Endodermal cell (in vitro differentiated cells): ENCODE data around the gene ANKRD44. TPM values are rescaled to one million over a fixed set of nuclear protein-coding genes. Genes with fewer than 3 reads are reported as not detected.

Experiments
- DNase-seq: peaks from one replicate; pipeline ENCODE4 v3.0.0-alpha.2; 2017
- H3K27ac ChIP-seq: 2 replicates; pipeline ENCODE4 v1.5.1; 2013; ENCODE audit warnings: mild to moderate bottlenecking, low read depth, low read length, moderate library complexity
- H3K27me3 ChIP-seq: 2 replicates; pipeline ENCODE4 v1.6.1; 2013; ENCODE audit warnings: mild to moderate bottlenecking, low read length, moderate library complexity; ENCODE audit not compliant: insufficient read depth, control insufficient read depth, poor library complexity, severe bottlenecking
- H3K36me3 ChIP-seq: 2 replicates; pipeline ENCODE4 v1.7.0; 2013; ENCODE audit warnings: mild to moderate bottlenecking, low read length, moderate library complexity; ENCODE audit not compliant: control insufficient read depth, insufficient read depth
- H3K4me1 ChIP-seq: one replicate; pipeline ENCODE4 v1.7.0; 2013; ENCODE audit warnings: low read length; ENCODE audit not compliant: control insufficient read depth, insufficient read depth
- H3K4me3 ChIP-seq: 2 replicates; pipeline ENCODE4 v1.5.1; 2013; ENCODE audit warnings: mild to moderate bottlenecking, low read length, moderate library complexity
- H3K9ac ChIP-seq: 2 replicates; pipeline ENCODE4 v1.6.1; 2013; ENCODE audit warnings: mild to moderate bottlenecking, low read length, moderate library complexity; ENCODE audit not compliant: poor library complexity, severe bottlenecking; ENCODE audit errors: extremely low read depth
- H3K9me3 ChIP-seq: 2 replicates; pipeline ENCODE4 v1.6.1; 2013; ENCODE audit warnings: mild to moderate bottlenecking, low read length, moderate library complexity; ENCODE audit not compliant: control insufficient read depth
- H3K27ac Mint-ChIP-seq: 2 replicates; pipeline ENCODE4 v1.8.0; 2020; ENCODE audit warnings: mixed read lengths
- H3K27me3 Mint-ChIP-seq: 2 replicates; pipeline ENCODE4 v1.8.0; 2021; ENCODE audit warnings: mild to moderate bottlenecking, mixed read lengths; ENCODE audit not compliant: insufficient read depth
- H3K36me3 Mint-ChIP-seq: 2 replicates; pipeline ENCODE4 v1.8.0; 2020; ENCODE audit warnings: low read depth, mixed read lengths
- H3K4me1 Mint-ChIP-seq: 2 replicates; pipeline ENCODE4 v1.8.0; 2020; ENCODE audit warnings: mixed read lengths
- H3K4me3 Mint-ChIP-seq: 2 replicates; pipeline ENCODE4 v1.8.0; 2020; ENCODE audit warnings: mild to moderate bottlenecking, moderate library complexity, mixed read lengths
- H3K9me3 Mint-ChIP-seq: 2 replicates; pipeline ENCODE4 v1.8.0; 2020; ENCODE audit warnings: mild to moderate bottlenecking, mixed read lengths
- WGBS, 2 experiments: methylation state at CpG; one replicate each; pipeline versions ENCODE4 v1.1.5 to v1.1.7; 2013; ENCODE audit warnings: missing lambda C conversion rate in 2 of 2, mixed read lengths in 1 of 2; ENCODE audit not compliant: insufficient coverage in 1 of 2, insufficient read length in 1 of 2; 5-methylcytosine and 5-hydroxymethylcytosine counted together
- total RNA-seq, 2 donors: library from RNA; stranded (reverse); fragmentation: NEBNext Ultra II Directional in 1 of 2; extraction: Animal tissue kit (Norgen Biotek cat#: 25700) in 1 of 2; gene quantifications; 2 replicates in 1 of 2; 3 replicates in 1 of 2; pipeline ENCODE4 v1.2.1, GENCODE V29; 2021
- TF ChIP-seq, protein P1 (sequence below): fragments of 200-600 bp; sonication (generic); conservative IDR thresholded peaks from 2 replicates; pipeline ENCODE4 v1.5.0; 2021; ENCODE audit warnings: antibody characterized with exemption, mild to moderate bottlenecking

ANKRD44 gene
- total RNA-seq, 2 donors from 2014 or later = 6.2 to 10.6 TPM

DNA sequence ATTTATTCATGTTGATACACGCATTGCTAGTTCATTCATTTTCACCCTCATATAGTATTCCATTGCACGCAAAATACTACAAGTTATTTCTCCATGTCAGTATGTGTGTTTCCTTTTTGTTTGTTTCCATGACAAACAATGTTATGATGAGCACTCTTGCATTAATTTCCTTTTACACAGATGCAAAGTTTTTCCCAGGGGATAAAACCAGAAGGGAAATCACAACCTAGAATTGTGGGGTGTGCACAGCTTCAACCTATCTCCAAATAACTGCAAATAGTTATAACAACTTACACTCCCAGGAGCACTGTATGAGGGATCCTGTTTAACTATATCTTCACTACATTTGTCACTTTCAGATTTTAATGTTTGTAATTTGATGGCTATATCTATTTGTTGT, 87.1 kb downstream of the ANKRD44 start:
- Histone ChIP-seq H3K27me3 (no peaks in the 10 kb centered on the region), H3K4me3 (no peak overlapping the region), H3K4me1 (no peaks in the 10 kb centered on the region), H3K9me3 (no peaks in the 10 kb centered on the region), H3K36me3 (no peaks in the 10 kb centered on the region), H3K9ac (no peak overlapping the region), H3K27ac (no peak overlapping the region)
- H3K9me3 Mint-ChIP-seq = no peaks in the 10 kb centered on the region
- no peak overlapping the region for H3K4me3 Mint-ChIP-seq
- no peak overlapping the region for H3K27ac Mint-ChIP-seq
- DNase-seq = no peak
- H3K27me3 Mint-ChIP-seq = no peaks in the 10 kb centered on the region
- 91% methylated on average over 1 of the region's 2 CpGs; no CpG with 5 or more reads in 1 of the 2 experiments for WGBS, 2 experiments
- TF ChIP-seq, protein P1, sequence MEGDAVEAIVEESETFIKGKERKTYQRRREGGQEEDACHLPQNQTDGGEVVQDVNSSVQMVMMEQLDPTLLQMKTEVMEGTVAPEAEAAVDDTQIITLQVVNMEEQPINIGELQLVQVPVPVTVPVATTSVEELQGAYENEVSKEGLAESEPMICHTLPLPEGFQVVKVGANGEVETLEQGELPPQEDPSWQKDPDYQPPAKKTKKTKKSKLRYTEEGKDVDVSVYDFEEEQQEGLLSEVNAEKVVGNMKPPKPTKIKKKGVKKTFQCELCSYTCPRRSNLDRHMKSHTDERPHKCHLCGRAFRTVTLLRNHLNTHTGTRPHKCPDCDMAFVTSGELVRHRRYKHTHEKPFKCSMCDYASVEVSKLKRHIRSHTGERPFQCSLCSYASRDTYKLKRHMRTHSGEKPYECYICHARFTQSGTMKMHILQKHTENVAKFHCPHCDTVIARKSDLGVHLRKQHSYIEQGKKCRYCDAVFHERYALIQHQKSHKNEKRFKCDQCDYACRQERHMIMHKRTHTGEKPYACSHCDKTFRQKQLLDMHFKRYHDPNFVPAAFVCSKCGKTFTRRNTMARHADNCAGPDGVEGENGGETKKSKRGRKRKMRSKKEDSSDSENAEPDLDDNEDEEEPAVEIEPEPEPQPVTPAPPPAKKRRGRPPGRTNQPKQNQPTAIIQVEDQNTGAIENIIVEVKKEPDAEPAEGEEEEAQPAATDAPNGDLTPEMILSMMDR = no peak
- H3K4me1 Mint-ChIP-seq = peaks cover 9% of the 10 kb centered on the region
- no peaks in the 10 kb centered on the region for H3K36me3 Mint-ChIP-seq

DNA sequence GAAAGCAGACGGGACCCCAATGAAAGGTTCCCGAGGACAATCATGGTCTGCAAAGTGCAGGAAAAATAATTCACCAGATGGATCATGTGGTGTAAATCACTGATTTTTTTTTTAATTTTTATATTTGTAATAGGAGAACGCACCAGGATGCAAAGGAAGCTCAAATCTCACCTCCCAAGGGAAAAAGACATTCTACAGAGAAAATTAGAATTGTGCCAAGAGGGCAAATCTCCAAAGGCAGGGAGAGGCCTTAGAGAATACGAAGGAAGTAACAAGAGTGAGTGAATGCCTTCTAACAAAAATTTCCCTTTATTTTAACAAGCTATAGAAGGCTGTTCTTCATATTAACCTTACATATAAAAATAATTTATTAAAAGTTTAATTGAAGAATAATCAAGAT, 90.9 kb downstream of the ANKRD44 start:
- H3K9me3 ChIP-seq = no peaks in the 10 kb centered on the region
- H3K4me3 ChIP-seq = no peak overlapping the region
- Mint-ChIP-seq H3K36me3 (no peaks in the 10 kb centered on the region), H3K27me3 (no peaks in the 10 kb centered on the region), H3K27ac (no peak overlapping the region), H3K9me3 (no peaks in the 10 kb centered on the region), H3K4me1 (peaks cover 5% of the 10 kb centered on the region), H3K4me3 (no peak overlapping the region)
- no peak overlapping the region for H3K9ac ChIP-seq
- TF ChIP-seq, protein P1 = no peak
- WGBS, 2 experiments = 89 to 90% methylated on average over 2 to 4 of the region's 4 CpGs
- H3K27ac ChIP-seq = no peak overlapping the region
- H3K4me1 ChIP-seq = no peaks in the 10 kb centered on the region
- H3K27me3 ChIP-seq = no peaks in the 10 kb centered on the region
- H3K36me3 ChIP-seq = no peaks in the 10 kb centered on the region
- no peak for DNase-seq

DNA sequence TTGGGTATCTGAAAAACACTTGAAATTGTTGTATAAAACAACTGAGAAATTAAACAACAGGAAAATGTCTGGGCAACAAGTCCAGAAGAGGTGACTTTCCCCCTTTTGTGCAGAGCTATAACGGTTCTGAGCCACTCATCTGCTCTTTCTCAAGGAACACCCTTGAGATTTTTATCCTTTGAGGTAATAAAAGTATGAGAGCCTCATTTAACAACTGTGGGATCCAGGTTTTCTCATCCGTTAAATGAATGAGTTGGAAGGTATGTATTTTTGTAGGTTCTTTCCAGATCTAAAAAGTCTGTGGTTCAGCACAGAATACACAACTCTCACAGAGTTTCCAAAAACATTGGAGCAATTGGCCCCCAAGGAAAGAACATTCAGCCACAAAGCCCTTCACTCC, 93.0 kb downstream of the ANKRD44 start:
- TF ChIP-seq, protein P1 = no peak
- Mint-ChIP-seq H3K4me3 (no peak overlapping the region), H3K4me1 (peaks cover 5% of the 10 kb centered on the region), H3K36me3 (no peaks in the 10 kb centered on the region), H3K27me3 (no peaks in the 10 kb centered on the region), H3K9me3 (no peaks in the 10 kb centered on the region), H3K27ac (no peak overlapping the region)
- no peak overlapping the region for H3K9ac ChIP-seq
- no peak overlapping the region for H3K27ac ChIP-seq
- DNase-seq = no peak
- WGBS, 2 experiments = 85% methylated on average over 2 of the region's 2 CpGs; no CpG with 5 or more reads in 1 of the 2 experiments
- no peaks in the 10 kb centered on the region for H3K4me1 ChIP-seq
- no peaks in the 10 kb centered on the region for H3K36me3 ChIP-seq
- no peak overlapping the region for H3K4me3 ChIP-seq
- no peaks in the 10 kb centered on the region for H3K27me3 ChIP-seq
- H3K9me3 ChIP-seq = no peaks in the 10 kb centered on the region
